Measurements from ENCODE around the gene PDZD2. TPM values are rescaled to one million over a fixed set of nuclear protein-coding genes. Genes with fewer than 3 reads are reported as not detected.
"Not testable (repeated sequence)": the region's sequence is repeated elsewhere in the genome, so short reads cannot be mapped to it uniquely, and the experiment has no call there.

The PDZD2 gene
- total RNA-seq, 4 donors from 2014 or later, result 6.2 to 21.4 (median 11.8) TPM

DNA sequence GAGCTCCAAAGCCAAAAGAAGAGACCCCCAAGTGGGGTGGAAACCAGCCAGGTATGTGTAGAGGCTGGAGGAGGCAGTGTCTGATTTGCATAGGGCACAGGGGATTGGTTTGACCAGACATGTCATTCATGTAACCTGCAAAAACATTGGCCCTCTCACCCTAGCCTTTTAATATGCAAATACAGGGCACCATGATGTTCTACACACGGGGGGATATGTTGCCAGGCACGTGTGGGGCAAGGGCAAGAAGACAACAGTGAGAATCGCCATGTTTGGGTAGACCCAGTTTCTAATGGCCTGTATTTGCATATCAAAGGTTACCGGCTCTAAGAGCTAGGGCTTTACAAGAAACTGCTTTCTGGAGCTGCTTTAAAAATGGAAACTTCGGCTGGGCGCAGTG lies 326.3 kb downstream of the PDZD2 start:
- H3K9me3 ChIP-seq, result no peaks in the 10 kb centered on the region
- peaks cover 5 to 22% of the 10 kb centered on the region in 2 donors for H3K4me1 ChIP-seq
- DNase-seq, result no peak
- no peak overlapping the region for H3K4me3 ChIP-seq
- H3K27ac ChIP-seq, result no peak overlapping the region
- no peaks in the 10 kb centered on the region for H3K27me3 ChIP-seq
- H3K36me3 ChIP-seq, result no peaks in the 10 kb centered on the region
- TF ChIP-seq, protein P1, sequence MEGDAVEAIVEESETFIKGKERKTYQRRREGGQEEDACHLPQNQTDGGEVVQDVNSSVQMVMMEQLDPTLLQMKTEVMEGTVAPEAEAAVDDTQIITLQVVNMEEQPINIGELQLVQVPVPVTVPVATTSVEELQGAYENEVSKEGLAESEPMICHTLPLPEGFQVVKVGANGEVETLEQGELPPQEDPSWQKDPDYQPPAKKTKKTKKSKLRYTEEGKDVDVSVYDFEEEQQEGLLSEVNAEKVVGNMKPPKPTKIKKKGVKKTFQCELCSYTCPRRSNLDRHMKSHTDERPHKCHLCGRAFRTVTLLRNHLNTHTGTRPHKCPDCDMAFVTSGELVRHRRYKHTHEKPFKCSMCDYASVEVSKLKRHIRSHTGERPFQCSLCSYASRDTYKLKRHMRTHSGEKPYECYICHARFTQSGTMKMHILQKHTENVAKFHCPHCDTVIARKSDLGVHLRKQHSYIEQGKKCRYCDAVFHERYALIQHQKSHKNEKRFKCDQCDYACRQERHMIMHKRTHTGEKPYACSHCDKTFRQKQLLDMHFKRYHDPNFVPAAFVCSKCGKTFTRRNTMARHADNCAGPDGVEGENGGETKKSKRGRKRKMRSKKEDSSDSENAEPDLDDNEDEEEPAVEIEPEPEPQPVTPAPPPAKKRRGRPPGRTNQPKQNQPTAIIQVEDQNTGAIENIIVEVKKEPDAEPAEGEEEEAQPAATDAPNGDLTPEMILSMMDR (IDR thresholded peaks at IDR 0.05), result no peak
- TF ChIP-seq POLR2A (IDR thresholded peaks at IDR 0.05), result no peak
- intact Hi-C loops (cut with DNase I; ENCODE audit: low total_unique reads), result no loop called here

DNA sequence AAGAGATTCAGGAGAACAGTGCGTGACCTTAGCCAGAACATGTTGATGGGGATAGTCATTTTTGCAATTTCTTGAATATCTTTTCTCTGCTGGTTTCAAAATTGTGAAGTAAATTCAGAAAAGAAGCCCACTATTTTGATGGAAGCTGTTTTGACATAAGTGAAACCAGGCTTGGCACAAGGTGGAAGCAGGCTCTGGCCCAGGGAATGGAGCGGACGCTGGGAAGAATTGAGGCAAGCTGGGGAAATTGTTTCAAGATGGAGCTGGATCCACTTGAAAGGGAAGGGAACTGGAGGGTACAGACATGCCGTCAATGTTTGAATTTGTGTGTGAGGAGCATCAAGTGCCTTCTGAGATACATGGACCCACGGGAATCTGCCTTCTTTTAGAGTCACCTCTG lies 328.0 kb downstream of the PDZD2 start:
- H3K27ac ChIP-seq, result no peak overlapping the region
- no peaks in the 10 kb centered on the region for H3K9me3 ChIP-seq
- intact Hi-C loops (cut with DNase I; ENCODE audit: low total_unique reads), result no loop called here
- no peak overlapping the region for H3K4me3 ChIP-seq
- no peaks in the 10 kb centered on the region for H3K27me3 ChIP-seq
- no peaks in the 10 kb centered on the region for H3K36me3 ChIP-seq
- H3K4me1 ChIP-seq, result peaks cover 5 to 16% of the 10 kb centered on the region in 2 donors
- no peak for TF ChIP-seq POLR2A (IDR thresholded peaks at IDR 0.05)
- TF ChIP-seq, protein P1 (IDR thresholded peaks at IDR 0.05), result no peak
- DNase-seq, result no peak

DNA sequence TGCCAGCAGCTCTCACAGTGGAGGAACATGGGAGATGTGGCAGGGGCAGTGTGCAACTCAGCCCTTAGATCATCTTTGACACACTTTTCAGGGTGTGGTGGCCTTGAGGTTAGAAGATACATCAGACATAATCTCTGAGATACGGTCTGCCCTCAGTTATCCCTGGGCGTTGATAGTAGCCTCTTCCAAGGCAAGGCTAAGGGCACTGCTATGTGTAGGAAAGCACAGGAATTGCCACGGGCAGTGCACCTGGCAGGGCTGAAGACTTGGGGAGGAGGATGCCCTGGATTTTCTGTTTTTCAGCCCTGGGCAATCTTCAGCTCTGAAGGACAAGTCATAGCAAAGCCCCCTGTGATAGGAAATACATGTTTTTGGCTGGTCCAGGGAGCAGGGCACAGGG lies 328.5 kb downstream of the PDZD2 start:
- DNase-seq, result no peak
- intact Hi-C loops (cut with DNase I; ENCODE audit: low total_unique reads), result no loop called here

DNA sequence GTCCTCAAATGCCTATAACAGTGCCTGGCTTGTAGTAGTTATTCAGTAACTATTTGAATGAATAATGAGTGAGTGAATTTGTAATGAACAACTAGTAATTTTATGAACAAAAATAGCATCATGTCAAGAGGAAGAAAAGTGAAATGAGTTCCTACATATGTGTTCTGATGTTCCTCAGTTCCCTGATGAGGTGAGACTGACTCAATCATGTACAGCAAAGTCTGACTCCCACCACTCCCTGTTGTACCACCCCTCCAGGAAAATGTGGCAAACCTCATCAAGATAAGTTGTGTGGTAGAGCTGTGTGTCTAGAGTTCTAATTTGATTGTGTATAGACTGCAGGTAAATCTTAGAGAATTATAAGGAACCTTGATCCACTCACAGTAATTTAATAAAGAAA lies 333.6 kb downstream of the PDZD2 start:
- Histone ChIP-seq H3K27me3 (no peaks in the 10 kb centered on the region), H3K4me1 (no peaks in the 10 kb centered on the region), H3K27ac (no peak overlapping the region), H3K4me3 (no peak overlapping the region), H3K36me3 (no peaks in the 10 kb centered on the region), H3K9me3 (no peaks in the 10 kb centered on the region)
- no peak for DNase-seq
- TF ChIP-seq, protein P1 (IDR thresholded peaks at IDR 0.05), result no peak
- no peak for TF ChIP-seq POLR2A (IDR thresholded peaks at IDR 0.05)
- intact Hi-C loops (cut with DNase I; ENCODE audit: low total_unique reads), result no loop called here

More for the DNA sequence above, 328.5 kb downstream of the PDZD2 start:
- peaks cover 5 to 13% of the 10 kb centered on the region in 2 donors for H3K4me1 ChIP-seq
- H3K27me3 ChIP-seq, result no peaks in the 10 kb centered on the region
- H3K36me3 ChIP-seq, result no peaks in the 10 kb centered on the region
- TF ChIP-seq, protein P1 (IDR thresholded peaks at IDR 0.05), result no peak
- no peak overlapping the region for H3K4me3 ChIP-seq
- H3K9me3 ChIP-seq, result no peaks in the 10 kb centered on the region
- no peak overlapping the region for H3K27ac ChIP-seq

DNA sequence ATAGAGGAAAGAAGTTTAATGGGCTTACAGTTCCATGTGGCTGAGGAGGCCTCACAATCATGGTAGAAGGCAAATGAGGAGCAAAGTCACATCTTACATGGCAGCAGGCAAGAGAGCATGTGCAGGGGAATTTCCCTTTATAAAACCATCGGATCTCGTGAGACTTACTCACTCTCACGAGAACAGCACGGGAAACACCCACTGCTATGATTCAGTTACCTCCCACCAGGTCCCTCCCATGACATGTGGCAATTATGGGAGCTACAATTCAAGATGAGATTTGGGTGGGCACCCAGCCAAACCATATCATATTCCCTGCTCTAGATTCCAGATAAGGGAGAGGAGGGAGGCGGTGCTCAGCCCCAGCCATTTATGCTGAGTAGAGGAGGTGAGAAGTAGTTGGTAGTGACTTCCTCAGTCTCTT lies 336.3 kb downstream of the PDZD2 start:
- H3K4me1 ChIP-seq; H3K27me3 ChIP-seq; intact Hi-C loops (cut with DNase I; ENCODE audit: low total_unique reads); H3K27ac ChIP-seq; DNase-seq; H3K4me3 ChIP-seq; H3K36me3 ChIP-seq; H3K9me3 ChIP-seq: not testable (repeated sequence)

DNA sequence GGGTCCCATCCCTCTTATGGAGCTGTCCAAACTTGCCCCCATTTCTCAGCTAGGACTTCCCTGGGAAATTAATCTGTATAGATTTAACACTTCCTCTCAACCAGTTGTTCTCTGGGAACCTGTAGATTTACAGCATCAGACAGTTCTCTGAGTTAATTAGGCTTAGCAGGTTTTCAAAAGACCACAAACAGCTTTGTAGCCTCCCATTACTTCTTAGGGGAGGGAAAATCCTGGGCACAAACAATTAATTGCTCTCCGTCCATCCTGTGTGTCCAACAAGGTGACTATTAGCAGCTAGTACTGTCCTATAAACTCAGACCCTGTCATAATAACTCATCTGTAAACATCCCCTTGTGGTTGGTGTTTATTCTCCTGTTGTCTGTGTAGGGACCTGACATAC lies 337.2 kb downstream of the PDZD2 start:
- no peak overlapping the region for H3K27ac ChIP-seq
- DNase-seq, result no peak
- H3K4me3 ChIP-seq, result no peak overlapping the region
- intact Hi-C loops (cut with DNase I; ENCODE audit: low total_unique reads), result no loop called here
- H3K4me1 ChIP-seq, result no peaks in the 10 kb centered on the region
- no peaks in the 10 kb centered on the region for H3K9me3 ChIP-seq
- TF ChIP-seq, protein P1 (IDR thresholded peaks at IDR 0.05), result no peak
- TF ChIP-seq POLR2A (IDR thresholded peaks at IDR 0.05), result no peak
- no peaks in the 10 kb centered on the region for H3K27me3 ChIP-seq
- H3K36me3 ChIP-seq, result no peaks in the 10 kb centered on the region
